Neutrophil (primary cell): ENCODE results near the gene RNF31.

ENCODE experiments used
- H3K27ac ChIP-seq: fragments of 200-600 bp; sonication (generic); 2 replicates; pipeline ENCODE4 v1.5.1; 2016; ENCODE audit warnings: mild to moderate bottlenecking, moderate library complexity
- H3K27me3 ChIP-seq: fragments of 200-600 bp; sonication (generic); 2 replicates; pipeline ENCODE4 v1.6.0; 2016; ENCODE audit warnings: mild to moderate bottlenecking
- H3K36me3 ChIP-seq: fragments of 200-600 bp; sonication (generic); 2 replicates; pipeline ENCODE4 v1.5.1; 2017
- H3K4me1 ChIP-seq, 2 experiments: fragments of 200-600 bp in 1 of 2; sonication (generic) in 1 of 2; 1 replicate in 1 of 2; 2 replicates in 1 of 2; pipeline versions ENCODE4 v1.5.1 to v1.6.1; 2013 to 2016; ENCODE audit warnings: low read depth in 1 of 2, low read length in 1 of 2, mild to moderate bottlenecking in 1 of 2, moderate library complexity in 1 of 2; ENCODE audit not compliant: control insufficient read depth in 1 of 2, insufficient read depth in 1 of 2
- H3K4me3 ChIP-seq, 2 experiments: fragments of 200-600 bp in 1 of 2; sonication (generic) in 1 of 2; 1 replicate in 1 of 2; 2 replicates in 1 of 2; pipeline ENCODE4 v1.5.1; 2013 to 2016; ENCODE audit warnings: low read depth in 1 of 2, low read length in 1 of 2, mild to moderate bottlenecking in 1 of 2, moderate library complexity in 1 of 2
- H3K9me3 ChIP-seq: fragments of 200-600 bp; sonication (generic); 2 replicates; pipeline ENCODE4 v1.5.1; 2016
- CTCF ChIP-seq: fragments of 200-600 bp; sonication (generic); IDR thresholded peaks from 2 replicates; pipeline ENCODE4 v1.5.1; 2016; ENCODE audit warnings: antibody characterized with exemption

The RNF31 gene

GRCh38 chr14:24184104-24184970 is 37.0 kb downstream of the RNF31 start:
- peaks cover 15% of the 10 kb centered on the region in 2 experiments for H3K4me1 ChIP-seq
- no peak overlapping the region for H3K27ac ChIP-seq
- no peaks in the 10 kb centered on the region for H3K9me3 ChIP-seq
- no peaks in the 10 kb centered on the region for H3K27me3 ChIP-seq
- H3K36me3 ChIP-seq, result peaks cover 68% of the 10 kb centered on the region
- no peak overlapping the region for H3K4me3 ChIP-seq
- TF ChIP-seq CTCF, result no peak

- no peaks in the 10 kb centered on the region for H3K9me3 ChIP-seq
- peaks cover 62% of the 10 kb centered on the region for H3K36me3 ChIP-seq
- peaks cover 15 to 16% of the 10 kb centered on the region in 2 experiments for H3K4me1 ChIP-seq
- no peak overlapping the region for H3K4me3 ChIP-seq
- H3K27me3 ChIP-seq, result no peaks in the 10 kb centered on the region
- H3K27ac ChIP-seq, result no peak overlapping the region
- TF ChIP-seq CTCF, result no peak
Measured at GRCh38 chr14:24185026-24185425, 37.7 kb downstream of the RNF31 start.

- peaks cover 59% of the 10 kb centered on the region for H3K36me3 ChIP-seq
- no peaks in the 10 kb centered on the region for H3K9me3 ChIP-seq
- no peak overlapping the region for H3K4me3 ChIP-seq
- TF ChIP-seq CTCF, result no peak
- peaks cover 15 to 16% of the 10 kb centered on the region in 2 experiments for H3K4me1 ChIP-seq
- no peaks in the 10 kb centered on the region for H3K27me3 ChIP-seq
- H3K27ac ChIP-seq, result no peak overlapping the region
Measured at GRCh38 chr14:24185741-24186140, 38.4 kb downstream of the RNF31 start.

GRCh38 chr14:24186831-24187538 is 39.7 kb downstream of the RNF31 start:
- H3K27me3 ChIP-seq, result no peaks in the 10 kb centered on the region
- no peaks in the 10 kb centered on the region for H3K9me3 ChIP-seq
- TF ChIP-seq CTCF, result no peak
- peaks cover 15 to 16% of the 10 kb centered on the region in 2 experiments for H3K4me1 ChIP-seq
- no peak overlapping the region for H3K27ac ChIP-seq
- no peak overlapping the region for H3K4me3 ChIP-seq
- H3K36me3 ChIP-seq, result peaks cover 50% of the 10 kb centered on the region

GRCh38 chr14:24187539-24187915 is 40.2 kb downstream of the RNF31 start:
- Histone ChIP-seq H3K27me3 (no peaks in the 10 kb centered on the region), H3K36me3 (peaks cover 50% of the 10 kb centered on the region), H3K4me1 (peaks cover 15 to 16% of the 10 kb centered on the region in 2 experiments), H3K4me3 (peak overlapping the region; percentile 70 to 74), H3K27ac (peak overlapping the region; percentile 72), H3K9me3 (no peaks in the 10 kb centered on the region)
- no peak for TF ChIP-seq CTCF
